ENCODE data around the gene NAA10. TPM values are rescaled to one million over a fixed set of nuclear protein-coding genes. Genes with fewer than 3 reads are reported as not detected.

NAA10 gene
- total RNA-seq, 1 experiment from 2014 or later = 124 TPM

DNA sequence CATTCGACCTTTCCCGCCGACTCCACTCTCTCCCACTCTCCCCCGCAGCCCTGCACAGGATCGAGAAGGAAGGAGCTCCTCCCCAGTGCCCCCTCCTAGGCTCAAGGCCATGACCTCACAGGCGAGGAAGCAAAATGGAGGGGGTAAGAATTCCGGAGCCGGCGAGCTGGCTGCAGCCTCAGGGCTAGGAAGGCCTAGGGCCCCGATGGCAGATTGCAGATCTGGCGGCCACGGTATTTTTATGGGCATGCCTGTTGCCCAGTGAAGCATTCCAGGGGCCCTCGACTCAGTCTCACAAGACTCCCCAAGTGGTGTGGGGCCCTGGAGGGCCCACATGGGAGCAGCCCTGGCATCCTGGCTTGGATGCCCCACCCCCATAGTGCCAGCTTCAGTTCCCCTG lies 47.9 kb downstream of the NAA10 start:
- ChIA-PET CTCF (no interaction called here), POLR2A (no interaction called here), RAD21 (ENCODE audit: low non-redundant PET in 1 of 2, low total read pairs in 2 of 2, uncharacterized antibody in 2 of 2, unreplicated experiment in 2 of 2) (no interaction called here)
- intact Hi-C loops (cut with micrococcal nuclease) = no loop called here
- no peak for DNase-seq (ENCODE audit: low read depth, low spot score)
- no peak overlapping the region for H3K27ac ChIP-seq (ENCODE audit: low read depth, low read length)
- peaks cover 9 to 27% of the 10 kb centered on the region in 2 experiments for H3K4me1 ChIP-seq (ENCODE audit: control insufficient read depth in 1 of 2, insufficient read depth in 2 of 2, low read length in 2 of 2)
- no peaks in the 10 kb centered on the region for H4K20me1 ChIP-seq (ENCODE audit: insufficient read depth)
- TF ChIP-seq SRF (IDR thresholded peaks at IDR 0.05; ENCODE audit: low read depth) = no peak
- no peak for TF ChIP-seq POLR2A (IDR thresholded peaks at IDR 0.05; ENCODE audit: borderline replicate concordance, extremely low read depth, insufficient read depth, insufficient read length)
- TF ChIP-seq SIN3A (IDR thresholded peaks at IDR 0.05; ENCODE audit: low read depth) = no peak
- TF ChIP-seq POLR2AphosphoS5 (IDR thresholded peaks at IDR 0.05; ENCODE audit: low read depth, low read length) = no peak
- TF ChIP-seq, protein P1, sequence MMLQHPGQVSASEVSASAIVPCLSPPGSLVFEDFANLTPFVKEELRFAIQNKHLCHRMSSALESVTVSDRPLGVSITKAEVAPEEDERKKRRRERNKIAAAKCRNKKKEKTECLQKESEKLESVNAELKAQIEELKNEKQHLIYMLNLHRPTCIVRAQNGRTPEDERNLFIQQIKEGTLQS (IDR thresholded peaks at IDR 0.05) = no peak
- TF ChIP-seq RAD21 (IDR thresholded peaks at IDR 0.05; ENCODE audit: low read depth) = no peak
- TF ChIP-seq, protein P2, sequence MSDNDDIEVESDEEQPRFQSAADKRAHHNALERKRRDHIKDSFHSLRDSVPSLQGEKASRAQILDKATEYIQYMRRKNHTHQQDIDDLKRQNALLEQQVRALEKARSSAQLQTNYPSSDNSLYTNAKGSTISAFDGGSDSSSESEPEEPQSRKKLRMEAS (IDR thresholded peaks at IDR 0.05) = no peak
- no peak for TF ChIP-seq JUND (IDR thresholded peaks at IDR 0.05)
- no peak for TF ChIP-seq EGR1 (IDR thresholded peaks at IDR 0.05; ENCODE audit: low read depth)
- TF ChIP-seq ELF1 (IDR thresholded peaks at IDR 0.05; ENCODE audit: borderline replicate concordance, low read depth) = no peak
- no peak for TF ChIP-seq SP1 (IDR thresholded peaks at IDR 0.05; ENCODE audit: low read depth)
- no peak for TF ChIP-seq EZH2 (IDR thresholded peaks at IDR 0.05)
- no peak for TF ChIP-seq CEBPB (IDR thresholded peaks at IDR 0.05; ENCODE audit: low read depth)
- TF ChIP-seq FOSL1 (IDR thresholded peaks at IDR 0.05; ENCODE audit: low read depth) = no peak
- TF ChIP-seq ZFX (IDR thresholded peaks at IDR 0.05) = no peak
- TF ChIP-seq, protein P3, sequence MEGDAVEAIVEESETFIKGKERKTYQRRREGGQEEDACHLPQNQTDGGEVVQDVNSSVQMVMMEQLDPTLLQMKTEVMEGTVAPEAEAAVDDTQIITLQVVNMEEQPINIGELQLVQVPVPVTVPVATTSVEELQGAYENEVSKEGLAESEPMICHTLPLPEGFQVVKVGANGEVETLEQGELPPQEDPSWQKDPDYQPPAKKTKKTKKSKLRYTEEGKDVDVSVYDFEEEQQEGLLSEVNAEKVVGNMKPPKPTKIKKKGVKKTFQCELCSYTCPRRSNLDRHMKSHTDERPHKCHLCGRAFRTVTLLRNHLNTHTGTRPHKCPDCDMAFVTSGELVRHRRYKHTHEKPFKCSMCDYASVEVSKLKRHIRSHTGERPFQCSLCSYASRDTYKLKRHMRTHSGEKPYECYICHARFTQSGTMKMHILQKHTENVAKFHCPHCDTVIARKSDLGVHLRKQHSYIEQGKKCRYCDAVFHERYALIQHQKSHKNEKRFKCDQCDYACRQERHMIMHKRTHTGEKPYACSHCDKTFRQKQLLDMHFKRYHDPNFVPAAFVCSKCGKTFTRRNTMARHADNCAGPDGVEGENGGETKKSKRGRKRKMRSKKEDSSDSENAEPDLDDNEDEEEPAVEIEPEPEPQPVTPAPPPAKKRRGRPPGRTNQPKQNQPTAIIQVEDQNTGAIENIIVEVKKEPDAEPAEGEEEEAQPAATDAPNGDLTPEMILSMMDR (IDR thresholded peaks at IDR 0.05 in 2 of 3, conservative IDR thresholded peaks at IDR 0.05 in 1 of 3; ENCODE audit: borderline replicate concordance in 1 of 3, insufficient read depth in 1 of 3, low read depth in 2 of 3, low read length in 2 of 3) = no peak
- TF ChIP-seq TCF7L2 (IDR thresholded peaks at IDR 0.05; ENCODE audit: borderline replicate concordance, extremely low read depth, insufficient read depth, insufficient read length) = no peak
- no peak for TF ChIP-seq YY1 (IDR thresholded peaks at IDR 0.05; ENCODE audit: extremely low read depth, insufficient replicate concordance, low read depth, low read length)
- TF ChIP-seq, protein P4, sequence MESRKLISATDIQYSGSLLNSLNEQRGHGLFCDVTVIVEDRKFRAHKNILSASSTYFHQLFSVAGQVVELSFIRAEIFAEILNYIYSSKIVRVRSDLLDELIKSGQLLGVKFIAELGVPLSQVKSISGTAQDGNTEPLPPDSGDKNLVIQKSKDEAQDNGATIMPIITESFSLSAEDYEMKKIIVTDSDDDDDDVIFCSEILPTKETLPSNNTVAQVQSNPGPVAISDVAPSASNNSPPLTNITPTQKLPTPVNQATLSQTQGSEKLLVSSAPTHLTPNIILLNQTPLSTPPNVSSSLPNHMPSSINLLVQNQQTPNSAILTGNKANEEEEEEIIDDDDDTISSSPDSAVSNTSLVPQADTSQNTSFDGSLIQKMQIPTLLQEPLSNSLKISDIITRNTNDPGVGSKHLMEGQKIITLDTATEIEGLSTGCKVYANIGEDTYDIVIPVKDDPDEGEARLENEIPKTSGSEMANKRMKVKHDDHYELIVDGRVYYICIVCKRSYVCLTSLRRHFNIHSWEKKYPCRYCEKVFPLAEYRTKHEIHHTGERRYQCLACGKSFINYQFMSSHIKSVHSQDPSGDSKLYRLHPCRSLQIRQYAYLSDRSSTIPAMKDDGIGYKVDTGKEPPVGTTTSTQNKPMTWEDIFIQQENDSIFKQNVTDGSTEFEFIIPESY (IDR thresholded peaks at IDR 0.05; ENCODE audit: extremely low read depth, insufficient replicate concordance, low read length) = no peak
- TF ChIP-seq, protein P5, sequence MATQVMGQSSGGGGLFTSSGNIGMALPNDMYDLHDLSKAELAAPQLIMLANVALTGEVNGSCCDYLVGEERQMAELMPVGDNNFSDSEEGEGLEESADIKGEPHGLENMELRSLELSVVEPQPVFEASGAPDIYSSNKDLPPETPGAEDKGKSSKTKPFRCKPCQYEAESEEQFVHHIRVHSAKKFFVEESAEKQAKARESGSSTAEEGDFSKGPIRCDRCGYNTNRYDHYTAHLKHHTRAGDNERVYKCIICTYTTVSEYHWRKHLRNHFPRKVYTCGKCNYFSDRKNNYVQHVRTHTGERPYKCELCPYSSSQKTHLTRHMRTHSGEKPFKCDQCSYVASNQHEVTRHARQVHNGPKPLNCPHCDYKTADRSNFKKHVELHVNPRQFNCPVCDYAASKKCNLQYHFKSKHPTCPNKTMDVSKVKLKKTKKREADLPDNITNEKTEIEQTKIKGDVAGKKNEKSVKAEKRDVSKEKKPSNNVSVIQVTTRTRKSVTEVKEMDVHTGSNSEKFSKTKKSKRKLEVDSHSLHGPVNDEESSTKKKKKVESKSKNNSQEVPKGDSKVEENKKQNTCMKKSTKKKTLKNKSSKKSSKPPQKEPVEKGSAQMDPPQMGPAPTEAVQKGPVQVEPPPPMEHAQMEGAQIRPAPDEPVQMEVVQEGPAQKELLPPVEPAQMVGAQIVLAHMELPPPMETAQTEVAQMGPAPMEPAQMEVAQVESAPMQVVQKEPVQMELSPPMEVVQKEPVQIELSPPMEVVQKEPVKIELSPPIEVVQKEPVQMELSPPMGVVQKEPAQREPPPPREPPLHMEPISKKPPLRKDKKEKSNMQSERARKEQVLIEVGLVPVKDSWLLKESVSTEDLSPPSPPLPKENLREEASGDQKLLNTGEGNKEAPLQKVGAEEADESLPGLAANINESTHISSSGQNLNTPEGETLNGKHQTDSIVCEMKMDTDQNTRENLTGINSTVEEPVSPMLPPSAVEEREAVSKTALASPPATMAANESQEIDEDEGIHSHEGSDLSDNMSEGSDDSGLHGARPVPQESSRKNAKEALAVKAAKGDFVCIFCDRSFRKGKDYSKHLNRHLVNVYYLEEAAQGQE (IDR thresholded peaks at IDR 0.05; ENCODE audit: low read depth) = no peak
- no peak overlapping the region for H2AFZ ChIP-seq (ENCODE audit: low read depth, low read length, poor library complexity, severe bottlenecking)
- no peaks in the 10 kb centered on the region for H3K36me3 ChIP-seq (ENCODE audit: control insufficient read depth in 1 of 2, insufficient read depth in 2 of 2, low read length in 2 of 2)
- H3K9me2 ChIP-seq (ENCODE audit: insufficient read depth) = no peaks in the 10 kb centered on the region
- H3K9me3 ChIP-seq (ENCODE audit: control insufficient read depth in 1 of 2, insufficient read depth in 1 of 2, low read depth in 1 of 2, low read length in 2 of 2) = no peaks in the 10 kb centered on the region
- no peak overlapping the region for H3K4me3 ChIP-seq (replicated peaks in 1 of 2; ENCODE audit: low read depth in 1 of 2, low read length in 2 of 2)
- H3K27me3 ChIP-seq (ENCODE audit: insufficient read depth, low read length) = no peaks in the 10 kb centered on the region
- ATAC-seq = no peak
- no peaks in the 10 kb centered on the region for H3K79me2 ChIP-seq (ENCODE audit: insufficient read depth, low read length)
- no peak overlapping the region for H3K4me2 ChIP-seq (ENCODE audit: low read length)
- no TSS peak for BruUV-seq (replicated peaks)
- no peak overlapping the region for H3K9ac ChIP-seq (ENCODE audit: low read length)
